Ectodermal cell (in vitro differentiated cells): ENCODE data around the gene SPAG9.

Source experiments
- H3K27ac ChIP-seq: 2 replicates; pipeline ENCODE4 v1.7.0; 2013; ENCODE audit warnings: mild to moderate bottlenecking, low read depth, low read length; ENCODE audit not compliant: insufficient read depth, poor library complexity, severe bottlenecking
- H3K27me3 ChIP-seq: 2 replicates; pipeline ENCODE4 v1.7.0; 2013; ENCODE audit warnings: mild to moderate bottlenecking, low read length; ENCODE audit not compliant: insufficient read depth, control insufficient read depth, poor library complexity, severe bottlenecking
- H3K36me3 ChIP-seq: one replicate; pipeline ENCODE4 v1.7.0; 2013; ENCODE audit warnings: low read length; ENCODE audit not compliant: control insufficient read depth, insufficient read depth
- H3K4me1 ChIP-seq: one replicate; pipeline ENCODE4 v1.7.0; 2013; ENCODE audit warnings: low read length; ENCODE audit not compliant: control insufficient read depth, insufficient read depth
- H3K4me3 ChIP-seq: 2 replicates; pipeline ENCODE4 v1.7.0; 2013; ENCODE audit warnings: low read depth, low read length, control low read depth; ENCODE audit not compliant: insufficient read depth
- H3K9me3 ChIP-seq: 2 replicates; pipeline ENCODE4 v1.7.0; 2013; ENCODE audit warnings: mild to moderate bottlenecking, low read length, moderate library complexity; ENCODE audit not compliant: control insufficient read depth
- WGBS, 2 experiments: methylation state at CpG; one replicate each; pipeline ENCODE4 v1.1.7; 2013; ENCODE audit warnings: missing lambda C conversion rate in 2 of 2; 5-methylcytosine and 5-hydroxymethylcytosine counted together

The SPAG9 gene

GRCh38 chr17:51044976-51045375, 75.7 kb downstream of the SPAG9 start:
- H3K27ac ChIP-seq, result no peak overlapping the region
- H3K4me1 ChIP-seq, result peaks cover 10% of the 10 kb centered on the region
- H3K36me3 ChIP-seq, result peaks cover 6% of the 10 kb centered on the region
- 12 to 15% methylated on average over 6 of the region's 7 CpGs for WGBS, 2 experiments
- H3K4me3 ChIP-seq, result peak overlapping the region; percentile 68
- H3K9me3 ChIP-seq, result no peaks in the 10 kb centered on the region
- no peaks in the 10 kb centered on the region for H3K27me3 ChIP-seq

DNA sequence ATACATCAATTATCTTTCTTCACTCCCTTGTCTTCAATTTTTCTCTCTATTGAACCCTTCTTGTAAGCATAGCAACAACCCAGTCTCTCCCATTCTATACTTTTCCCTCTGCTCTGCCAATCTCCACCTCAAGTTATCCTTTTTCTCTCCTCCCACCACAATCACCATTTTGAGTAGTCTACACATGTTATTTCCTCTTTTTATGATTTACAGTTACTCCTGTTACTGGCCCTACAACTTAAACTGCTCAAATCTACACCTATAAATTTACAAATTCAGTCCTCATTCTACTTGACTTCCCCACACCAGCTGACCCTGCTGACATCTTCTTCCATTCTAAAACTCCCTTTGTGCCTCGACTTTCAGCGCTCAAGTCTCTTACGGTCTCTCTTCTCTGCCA, 84.6 kb downstream of the SPAG9 start:
- Histone ChIP-seq H3K4me3 (no peak overlapping the region), H3K36me3 (peaks cover 14% of the 10 kb centered on the region), H3K27ac (peak overlapping the region; percentile 58), H3K9me3 (no peaks in the 10 kb centered on the region), H3K27me3 (no peaks in the 10 kb centered on the region), H3K4me1 (peaks cover 10% of the 10 kb centered on the region)
- whole genome bisulfite sequencing, 2 experiments, result 88 to 94% methylated on average over 3 of the region's 3 CpGs

DNA sequence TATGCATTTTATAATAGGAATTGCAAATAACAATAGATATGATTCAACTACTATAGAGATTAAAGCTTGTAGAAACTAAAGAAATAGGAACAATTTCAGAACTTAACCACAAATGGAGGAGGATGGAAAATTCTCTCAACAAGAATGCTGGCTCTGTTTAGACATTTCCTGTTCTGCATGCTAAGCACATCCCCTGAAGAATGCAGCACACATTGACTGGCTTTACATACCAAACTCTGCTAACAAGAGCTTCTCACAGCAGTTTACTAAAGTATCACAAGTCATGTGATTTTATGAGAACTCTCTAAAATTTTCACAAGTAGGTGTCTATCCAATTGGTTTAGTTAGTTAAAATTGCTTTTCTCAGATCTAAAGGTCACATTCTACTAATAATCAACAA, 85.2 kb downstream of the SPAG9 start:
- Histone ChIP-seq H3K27ac (peak overlapping the region; percentile 58), H3K36me3 (peaks cover 12% of the 10 kb centered on the region), H3K4me1 (peaks cover 10% of the 10 kb centered on the region), H3K4me3 (no peak overlapping the region), H3K27me3 (no peaks in the 10 kb centered on the region), H3K9me3 (no peaks in the 10 kb centered on the region)

GRCh38 chr17:51034800-51035199, 85.9 kb downstream of the SPAG9 start:
- Histone ChIP-seq H3K27me3 (no peaks in the 10 kb centered on the region), H3K4me3 (no peak overlapping the region), H3K36me3 (peaks cover 7% of the 10 kb centered on the region), H3K4me1 (peaks cover 10% of the 10 kb centered on the region), H3K27ac (no peak overlapping the region), H3K9me3 (no peaks in the 10 kb centered on the region)
- 93 to 98% methylated on average over 2 of the region's 2 CpGs for WGBS, 2 experiments

GRCh38 chr17:51032850-51033249, 87.8 kb downstream of the SPAG9 start:
- Histone ChIP-seq H3K27me3 (no peaks in the 10 kb centered on the region), H3K27ac (no peak overlapping the region), H3K4me1 (peaks cover 10% of the 10 kb centered on the region), H3K36me3 (peaks cover 4% of the 10 kb centered on the region), H3K4me3 (no peak overlapping the region), H3K9me3 (no peaks in the 10 kb centered on the region)
- 92 to 99% methylated on average over 3 of the region's 4 CpGs for WGBS, 2 experiments

DNA sequence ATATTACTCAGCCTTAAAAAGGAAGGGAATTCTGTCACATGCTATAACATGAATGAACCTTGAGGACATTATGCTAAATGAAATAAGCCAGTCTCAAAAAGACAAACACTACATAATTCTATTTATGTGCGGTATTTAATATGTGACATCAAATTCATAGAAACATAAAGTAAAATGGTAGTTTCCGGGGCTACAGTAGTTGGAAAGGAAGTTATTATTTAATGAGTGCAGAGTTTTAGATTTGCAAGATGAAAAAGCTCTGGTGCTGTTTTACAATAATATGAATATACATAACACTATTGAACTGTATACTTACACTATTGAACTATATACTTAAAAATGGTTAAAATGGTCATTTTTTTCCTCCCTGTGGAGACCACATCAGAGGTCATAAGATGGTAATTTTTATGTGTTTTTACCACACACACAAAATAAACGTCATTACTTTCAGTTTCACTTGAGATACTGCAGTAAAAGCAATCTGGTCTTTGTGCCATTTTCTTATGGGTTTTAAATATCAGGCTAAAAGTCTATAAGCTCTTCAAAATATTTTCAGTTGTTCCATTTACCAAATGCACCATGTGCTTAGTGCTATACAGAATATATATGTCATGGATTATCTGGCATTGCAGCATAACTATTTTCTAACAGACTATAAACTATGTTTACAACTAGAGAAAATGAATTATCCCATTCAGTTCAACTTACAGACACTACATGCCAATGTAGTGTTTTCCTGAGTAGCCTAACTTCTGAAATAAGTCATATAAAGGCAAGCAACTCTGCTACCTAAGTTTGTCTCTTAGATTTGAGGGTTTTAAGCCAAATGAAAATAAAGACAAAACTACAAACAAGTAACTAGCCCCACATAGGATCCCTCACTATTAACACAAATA, 90.9 kb downstream of the SPAG9 start:
- Histone ChIP-seq H3K36me3 (peaks cover 4% of the 10 kb centered on the region), H3K4me1 (no peaks in the 10 kb centered on the region), H3K27me3 (no peaks in the 10 kb centered on the region), H3K4me3 (no peak overlapping the region), H3K9me3 (no peaks in the 10 kb centered on the region), H3K27ac (no peak overlapping the region)
- WGBS, 2 experiments, result 100% methylated on average over 1 of the region's 3 CpGs; no CpG with 5 or more reads in 1 of the 2 experiments

- Histone ChIP-seq H3K27me3 (no peaks in the 10 kb centered on the region), H3K9me3 (no peaks in the 10 kb centered on the region), H3K27ac (no peak overlapping the region), H3K36me3 (peaks cover 4% of the 10 kb centered on the region), H3K4me1 (no peaks in the 10 kb centered on the region), H3K4me3 (no peak overlapping the region)
- 100% methylated on average over 1 of the region's 1 CpG for WGBS, 2 experiments
These were observed 91.5 kb downstream of the SPAG9 start for GRCh38 chr17:51029142-51029541.

GRCh38 chr17:51028176-51028863, 92.3 kb downstream of the SPAG9 start:
- H3K4me1 ChIP-seq, result no peaks in the 10 kb centered on the region
- no peak overlapping the region for H3K4me3 ChIP-seq
- H3K27me3 ChIP-seq, result no peaks in the 10 kb centered on the region
- no peaks in the 10 kb centered on the region for H3K9me3 ChIP-seq
- H3K36me3 ChIP-seq, result peaks cover 2% of the 10 kb centered on the region
- no peak overlapping the region for H3K27ac ChIP-seq
- 100% methylated on average over 1 of the region's 1 CpG for WGBS, 2 experiments

DNA sequence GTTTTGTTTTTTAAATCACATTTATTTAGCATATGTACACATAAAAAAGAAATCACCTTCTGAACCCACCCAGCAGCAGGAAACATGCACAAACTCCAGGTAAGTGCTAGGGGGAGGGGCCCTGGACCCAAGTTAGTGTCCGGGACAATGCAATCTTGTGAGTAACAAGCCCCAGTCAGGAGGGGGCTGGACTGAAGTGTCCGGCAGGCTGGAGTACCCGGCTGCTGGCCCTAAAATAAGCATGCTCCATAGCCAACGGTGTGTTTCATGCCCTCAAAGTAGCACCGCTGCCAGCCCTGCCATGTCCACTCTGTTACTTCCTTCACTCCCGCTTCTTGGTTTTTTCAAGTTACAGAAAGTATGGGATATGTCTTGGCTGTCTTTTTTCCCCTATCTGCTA, 102.1 kb downstream of the SPAG9 start:
- Histone ChIP-seq H3K27me3 (no peaks in the 10 kb centered on the region), H3K4me3 (no peak overlapping the region), H3K27ac (no peak overlapping the region), H3K9me3 (no peaks in the 10 kb centered on the region), H3K4me1 (no peaks in the 10 kb centered on the region), H3K36me3 (peaks cover 5% of the 10 kb centered on the region)
- 93 to 94% methylated on average over 6 of the region's 6 CpGs for WGBS, 2 experiments

DNA sequence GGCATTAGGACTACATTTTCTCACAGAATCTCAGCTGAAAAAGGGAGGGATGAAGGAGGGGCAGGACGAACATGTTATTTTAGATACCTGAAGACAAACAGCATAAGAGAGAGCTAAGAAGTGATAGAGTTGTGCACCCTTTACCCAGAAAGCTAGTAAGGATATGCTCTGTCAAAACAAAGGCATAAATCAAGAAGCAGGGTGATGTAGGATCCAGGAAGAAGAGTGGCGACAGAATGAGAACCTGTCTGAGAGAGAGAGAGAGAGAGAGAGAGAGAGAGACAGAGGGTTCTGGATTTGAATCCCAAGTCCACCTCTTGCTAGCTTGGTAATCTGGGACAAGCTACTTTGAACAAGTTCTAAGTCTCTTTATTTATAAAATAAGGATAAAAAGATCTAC, 103.4 kb downstream of the SPAG9 start:
- no peak overlapping the region for H3K27ac ChIP-seq
- H3K9me3 ChIP-seq, result no peaks in the 10 kb centered on the region
- no peak overlapping the region for H3K4me3 ChIP-seq
- no peaks in the 10 kb centered on the region for H3K27me3 ChIP-seq
- H3K4me1 ChIP-seq, result no peaks in the 10 kb centered on the region
- H3K36me3 ChIP-seq, result peaks cover 5% of the 10 kb centered on the region
- 92 to 98% methylated on average over 2 of the region's 2 CpGs for WGBS, 2 experiments
